Activated effector memory CD4-positive, alpha-beta T cell treated with anti-CD3 and anti-CD28 coated beads, Interleukin-2, amount 50 U/mL, for 16 hours (primary cell): ENCODE measurements around the gene THAP10.
"Not testable (repeated sequence)": the region's sequence is repeated elsewhere in the genome, so short reads cannot be mapped to it uniquely, and the experiment has no call there.

Experiments
- DNase-seq: peaks from one replicate; pipeline ENCODE4 v3.0.0-alpha.2; 2020

THAP10 gene

GRCh38 chr15:70876011-70876410 lies 16.2 kb downstream of the THAP10 start:
- DNase-seq: no peak

- DNase-seq: no peak
Measured at GRCh38 chr15:70875001-70875782, 17.0 kb downstream of the THAP10 start.

DNA sequence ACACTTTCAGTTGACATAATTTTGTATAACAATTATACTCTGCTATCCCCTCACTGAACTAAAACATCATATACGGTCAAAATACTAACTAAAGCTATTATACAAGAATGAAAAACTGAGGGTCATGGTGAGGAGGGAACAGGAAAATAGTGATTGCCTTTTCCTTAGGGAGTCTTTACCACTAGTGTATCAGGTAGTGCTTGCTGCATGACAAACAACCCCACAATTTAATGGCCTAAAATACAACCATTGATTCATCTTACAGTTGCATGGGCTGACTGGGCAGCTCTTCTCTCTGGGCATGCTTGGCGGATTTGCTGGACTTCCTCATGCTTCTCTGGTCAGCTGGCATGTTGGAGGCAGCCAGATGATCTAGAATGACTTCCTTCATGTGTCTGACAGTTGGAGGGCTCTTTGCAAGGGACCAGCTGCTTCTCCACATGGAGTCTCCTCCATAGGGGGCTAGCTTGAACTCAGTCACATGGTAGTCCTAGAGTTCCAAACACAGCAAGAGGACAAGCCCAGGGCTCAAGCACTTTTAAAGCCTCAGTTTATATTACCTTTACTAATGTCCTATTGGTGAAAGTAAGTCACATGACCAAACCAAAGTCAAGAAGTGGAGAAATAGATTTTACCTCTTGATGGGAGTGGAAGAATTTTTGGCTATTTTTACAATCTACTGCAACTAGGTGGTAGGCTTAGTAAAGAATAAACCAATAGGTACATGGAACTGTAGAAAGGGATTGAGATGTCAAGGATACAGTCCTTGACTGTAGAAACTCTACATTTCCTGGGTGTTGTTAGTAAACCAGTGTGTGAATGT lies 18.8 kb downstream of the THAP10 start:
- DNase-seq: no peak

DNA sequence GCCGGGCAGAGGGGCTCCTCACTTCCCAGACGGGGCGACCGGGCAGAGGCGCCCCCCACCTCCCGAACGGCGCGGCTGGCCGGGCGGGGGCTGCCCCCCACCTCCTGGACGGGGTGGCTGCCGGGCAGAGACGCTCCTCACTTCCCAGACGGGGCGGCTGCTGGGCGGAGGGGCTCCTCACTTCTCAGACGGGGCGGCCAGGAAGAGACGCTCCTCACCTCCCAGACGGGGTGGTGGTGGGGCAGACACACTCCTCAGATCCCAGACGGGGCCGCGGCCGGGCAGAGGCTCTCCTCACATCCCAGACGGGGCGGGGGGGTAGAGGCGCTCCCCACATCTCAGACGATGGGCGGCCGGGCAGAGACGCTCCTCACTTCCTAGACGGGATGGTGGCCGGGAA lies 20.7 kb downstream of the THAP10 start:
- not testable (repeated sequence) for DNase-seq

DNA sequence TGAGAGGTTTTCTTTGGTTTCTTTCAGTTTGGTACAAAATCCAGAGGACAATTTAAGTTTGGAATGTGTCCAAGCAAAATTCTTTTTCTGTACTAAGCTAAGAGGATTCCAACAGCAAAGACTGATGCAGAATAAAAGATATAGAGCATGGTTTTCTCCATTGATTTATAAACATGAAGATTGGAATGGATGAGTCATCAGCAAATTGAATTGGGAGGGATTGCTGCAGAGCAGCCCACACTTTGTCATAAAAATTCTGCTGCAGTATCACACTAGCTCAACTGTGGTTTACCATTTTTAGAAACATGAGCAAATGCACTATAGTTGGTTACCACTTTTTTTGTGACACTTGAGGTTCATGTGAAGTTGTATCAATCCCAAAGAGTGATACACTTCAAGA lies 22.2 kb downstream of the THAP10 start:
- no peak for DNase-seq

DNA sequence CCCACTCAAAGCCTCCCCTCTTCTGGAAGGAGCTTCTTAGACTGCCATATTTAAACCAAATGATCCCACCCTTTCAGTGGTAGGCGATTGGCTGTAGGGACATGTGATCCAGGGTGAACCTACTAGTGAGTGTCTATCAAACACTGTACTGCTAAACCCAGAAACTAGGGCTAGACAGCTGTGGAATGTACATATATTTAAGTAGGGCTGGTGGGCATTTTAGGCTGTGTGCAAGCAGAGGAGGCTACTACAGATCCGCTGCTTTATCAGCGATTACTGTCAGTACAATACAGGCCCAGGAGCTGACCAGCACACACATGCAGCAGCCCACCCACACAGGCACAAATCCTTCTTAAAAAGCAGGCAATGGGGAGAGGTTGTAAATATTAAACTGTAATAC lies 22.9 kb downstream of the THAP10 start:
- DNase-seq: no peak

DNA sequence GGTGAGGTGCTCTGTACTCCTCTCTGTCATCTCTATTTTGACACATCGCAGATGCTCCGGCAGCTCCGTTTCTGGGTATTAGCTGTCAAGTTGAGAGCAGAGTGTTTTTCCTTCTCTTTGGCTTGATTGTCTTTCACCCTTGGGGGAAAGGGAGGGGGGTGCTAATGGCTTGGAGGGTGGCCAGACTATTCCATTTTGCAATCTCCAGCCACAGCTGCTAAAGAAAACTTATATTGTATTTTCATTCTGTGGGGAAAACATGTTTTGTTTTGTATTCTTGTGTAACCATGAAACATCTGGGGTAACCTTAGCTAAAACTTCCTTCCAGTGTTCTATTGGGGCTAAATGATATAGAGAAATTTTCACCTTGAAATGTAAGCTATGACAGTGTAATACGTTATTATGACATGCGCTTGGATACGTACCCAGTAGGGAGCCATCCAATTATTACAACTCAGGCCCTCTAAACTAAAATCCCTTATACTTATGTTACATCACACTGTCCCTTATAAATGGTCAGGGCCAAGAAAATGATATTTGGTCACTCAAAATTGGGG lies 24.2 kb downstream of the THAP10 start:
- no peak for DNase-seq

GRCh38 chr15:70866982-70867641 lies 25.1 kb downstream of the THAP10 start:
- no peak for DNase-seq

GRCh38 chr15:70863450-70864218 lies 28.6 kb downstream of the THAP10 start:
- no peak for DNase-seq

DNA sequence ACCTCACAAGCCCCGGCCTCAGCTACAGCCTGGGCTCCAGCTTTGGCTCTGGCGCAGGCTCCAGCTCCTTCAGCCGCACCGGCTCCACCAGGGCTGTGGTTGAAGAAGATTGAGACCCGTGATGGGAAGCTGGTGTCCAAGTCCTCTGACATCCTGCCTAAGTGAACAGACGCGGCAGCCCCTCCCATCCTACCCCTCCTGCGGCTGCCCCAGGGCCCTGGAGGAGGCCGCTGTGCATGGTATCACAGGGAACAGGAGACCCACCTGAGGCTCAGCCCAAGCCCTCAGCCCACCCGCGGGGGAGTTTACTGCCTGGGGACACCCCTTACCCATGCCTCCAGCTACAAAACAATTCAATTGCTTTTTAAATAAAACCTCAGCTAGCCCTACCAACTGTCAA lies 32.2 kb downstream of the THAP10 start:
- DNase-seq: no peak

- DNase-seq: no peak
Measured at GRCh38 chr15:70859322-70859908, 32.8 kb downstream of the THAP10 start.

- DNase-seq: not testable (repeated sequence)
Measured at GRCh38 chr15:70858614-70859321, 33.5 kb downstream of the THAP10 start.

DNA sequence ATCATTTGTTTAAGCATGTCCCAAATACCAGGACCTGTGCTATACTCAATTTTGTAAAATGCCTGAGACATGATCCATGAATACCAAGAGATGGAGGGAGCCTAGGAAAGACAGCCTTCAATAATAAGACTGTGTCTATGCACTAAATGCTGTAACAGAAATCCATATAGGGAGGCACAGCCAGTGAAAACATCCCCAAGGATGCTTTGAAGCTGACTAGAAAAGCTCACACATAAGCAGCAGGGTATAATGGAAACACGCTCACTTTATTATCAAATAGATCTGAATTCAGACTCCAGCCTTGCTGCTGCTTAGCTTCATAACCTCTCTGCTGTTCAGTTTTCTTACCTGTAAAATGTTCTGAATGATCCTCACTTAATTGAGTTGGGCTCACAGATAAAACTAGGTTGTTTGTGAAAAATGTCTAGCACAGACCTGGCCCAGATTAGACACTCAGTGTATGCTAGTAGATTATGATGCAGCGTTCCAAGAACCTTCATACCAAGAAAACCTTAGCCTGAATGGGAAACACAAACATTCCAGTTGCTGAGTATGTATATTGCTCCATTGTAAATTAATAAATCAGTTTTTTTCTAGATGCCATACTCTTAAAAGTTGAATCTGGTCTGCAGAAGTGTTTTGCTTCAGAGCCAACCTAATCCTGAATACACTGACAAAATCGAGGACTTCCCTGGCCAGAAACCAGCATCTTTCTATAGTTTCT lies 34.5 kb downstream of the THAP10 start:
- DNase-seq: no peak

DNA sequence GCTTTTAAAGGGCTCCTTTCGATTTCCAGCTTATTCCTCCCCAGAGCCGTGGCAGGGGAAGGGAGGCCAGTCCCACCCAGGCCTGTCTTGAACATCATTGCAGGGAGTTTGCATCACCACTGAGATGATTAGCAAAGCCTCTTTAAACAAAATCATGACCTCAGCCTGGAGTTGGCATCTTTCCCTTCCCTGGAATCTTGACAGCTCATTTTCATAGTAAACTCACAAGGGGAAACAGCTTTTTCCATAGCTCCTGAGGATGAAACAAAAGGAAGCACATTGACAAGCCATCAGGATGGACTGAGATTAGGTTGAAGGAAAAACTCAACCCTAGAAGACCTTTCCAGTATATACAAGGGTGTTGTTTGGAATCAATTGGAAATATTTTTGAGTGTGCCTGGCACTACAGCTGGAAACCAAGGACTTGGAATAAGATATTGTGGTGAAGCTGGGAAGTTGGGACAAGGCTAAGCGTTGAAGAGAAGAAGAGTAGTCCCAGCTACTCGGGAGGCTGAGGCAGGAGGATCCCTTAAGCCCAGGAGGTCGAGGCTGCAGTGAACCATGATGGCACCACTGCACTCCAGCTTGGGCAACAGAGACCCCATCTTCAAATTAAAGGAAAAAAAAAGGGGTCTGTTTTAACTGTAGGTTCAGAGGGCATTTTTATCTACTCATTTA lies 35.2 kb downstream of the THAP10 start:
- no peak for DNase-seq

GRCh38 chr15:70856177-70856883 lies 35.9 kb downstream of the THAP10 start:
- no peak for DNase-seq

GRCh38 chr15:70855764-70856163 lies 36.5 kb downstream of the THAP10 start:
- DNase-seq: no peak

GRCh38 chr15:70854666-70854976 lies 37.6 kb downstream of the THAP10 start:
- DNase-seq: no peak

DNA sequence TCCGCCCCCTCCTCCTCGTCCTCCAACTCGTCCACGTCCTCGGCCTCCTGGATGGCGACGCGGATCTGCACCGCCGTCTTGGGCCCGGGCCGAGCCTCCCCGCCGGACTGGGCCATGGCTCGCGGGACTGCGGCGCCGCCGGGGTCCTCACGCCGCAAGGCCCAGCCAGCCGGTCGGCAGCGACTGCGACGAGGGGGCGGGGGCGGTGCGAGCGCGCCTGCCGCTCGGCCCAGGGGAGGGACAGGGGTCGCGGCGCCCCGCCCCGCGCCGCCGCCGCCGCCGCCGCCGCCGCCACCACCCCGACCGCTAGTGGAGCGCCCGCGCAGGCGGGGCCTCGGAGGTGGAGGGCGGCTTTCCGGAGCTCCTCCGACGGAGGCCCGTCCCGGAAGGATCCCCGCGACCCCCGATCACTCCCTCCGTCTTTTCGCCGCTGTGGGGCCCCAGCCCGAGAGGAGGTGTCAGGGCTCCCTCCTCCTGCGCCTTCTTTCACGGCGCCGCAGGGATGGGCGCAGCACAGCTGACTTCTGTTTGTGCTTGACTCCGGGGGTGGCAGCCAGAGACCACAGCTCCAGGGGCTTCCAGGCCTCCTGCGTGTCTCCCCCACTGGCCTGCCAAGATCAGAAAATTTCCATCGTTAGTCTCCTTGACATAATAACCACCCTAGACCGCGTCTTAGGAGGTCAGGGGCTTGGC lies 38.1 kb downstream of the THAP10 start, which contains the start of gene LARP6:
Gene LARP6, minus strand, starts transcription at position 185 of the 693 bp plus-strand sequence. Its CDS starts 69 bp downstream, at position 116.
- DNase-seq: peak; percentile 65
